SK-N-SH (cell line): ENCODE measurements around the gene KRTAP10-5. TPM values are rescaled to one million over a fixed set of nuclear protein-coding genes. Genes with fewer than 3 reads are reported as not detected.

ENCODE experiments used
- CTCF ChIA-PET: fragments of 300-600, 350-600 bp; formaldehyde crosslinking; extraction: SDS; loops from one replicate; lab custom pipeline; 2021; lab: Yijun Ruan, JAX
- POLR2A ChIA-PET: fragments of 350-600 bp; sonication (Branson Sonifier 250); formaldehyde crosslinking; extraction: SDS; loops from one replicate; lab custom pipeline; 2020; ENCODE audit warnings: antibody characterized with exemption, inconsistent platforms; lab: Yijun Ruan, JAX
- DNase-seq: peaks from one replicate; pipeline ENCODE4 v3.0.0; 2012
- H2AFZ ChIP-seq: fragments of 200-600 bp; sonication (generic); 2 replicates; pipeline ENCODE4 v1.8.1; 2016; ENCODE audit warnings: antibody characterized with exemption, mild to moderate bottlenecking, low read depth
- H3F3A ChIP-seq: fragments of 200-600 bp; sonication (generic); replicated peaks from 2 replicates; pipeline ENCODE3; 2016; ENCODE audit warnings: antibody characterized with exemption, mild to moderate bottlenecking; ENCODE audit not compliant: insufficient read depth
- H3K27ac ChIP-seq, 2 experiments: fragments of 200-500 bp in 1 of 2; fragments of 200-600 bp in 1 of 2; sonication (Bioruptor generic) in 1 of 2; sonication (generic), shearing (Covaris generic) in 1 of 2; 2 replicates each; pipeline versions ENCODE4 v1.5.1 to v1.6.1; 2014 to 2016; ENCODE audit warnings: low read depth in 2 of 2, inconsistent platforms in 1 of 2, low read length in 1 of 2, mild to moderate bottlenecking in 1 of 2, mixed read lengths in 1 of 2
- H3K27me3 ChIP-seq: fragments of 200-600 bp; sonication (generic), shearing (Covaris generic); 2 replicates; pipeline ENCODE4 v1.6.1; 2016; ENCODE audit warnings: mixed run types; ENCODE audit not compliant: insufficient read depth
- H3K36me3 ChIP-seq, 2 experiments: fragments of 200-500 bp in 1 of 2; fragments of 200-600 bp in 1 of 2; sonication (Bioruptor generic) in 1 of 2; sonication (generic) in 1 of 2; replicated peaks in 1 of 2; 2 replicates each; pipeline versions ENCODE3 to v1.5.1; 2014 to 2016; ENCODE audit warnings: low read length in 1 of 2, mild to moderate bottlenecking in 1 of 2; ENCODE audit not compliant: insufficient read depth in 2 of 2, control insufficient read depth in 1 of 2
- H3K4me1 ChIP-seq, 2 experiments: fragments of 200-500 bp in 1 of 2; fragments of 200-600 bp in 1 of 2; sonication (Bioruptor generic) in 1 of 2; sonication (generic), shearing (Covaris generic) in 1 of 2; 2 replicates each; pipeline versions ENCODE4 v1.5.1 to v1.6.1; 2014 to 2016; ENCODE audit warnings: low read depth in 1 of 2, low read length in 1 of 2, mixed run types in 1 of 2; ENCODE audit not compliant: insufficient read depth in 2 of 2, control insufficient read depth in 1 of 2
- H3K4me2 ChIP-seq: fragments of 200-600 bp; sonication (generic), shearing (Covaris generic); 2 replicates; pipeline ENCODE4 v1.6.1; 2017; ENCODE audit warnings: mixed run types
- H3K4me3 ChIP-seq, 2 experiments: fragments of 200-500 bp in 1 of 2; fragments of 200-600 bp in 1 of 2; sonication (Bioruptor generic) in 1 of 2; sonication (generic), shearing (Covaris generic) in 1 of 2; 2 replicates each; pipeline versions ENCODE4 v1.5.1 to v1.8.1; 2014 to 2016; ENCODE audit warnings: low read depth in 2 of 2, inconsistent platforms in 1 of 2, low read length in 1 of 2, mild to moderate bottlenecking in 1 of 2, mixed read lengths in 1 of 2, moderate library complexity in 1 of 2
- H3K79me2 ChIP-seq: fragments of 200-600 bp; sonication (generic); 2 replicates; pipeline ENCODE4 v1.8.1; 2017; ENCODE audit warnings: mild to moderate bottlenecking; ENCODE audit not compliant: insufficient read depth
- H3K9ac ChIP-seq: fragments of 200-600 bp; sonication (generic); 2 replicates; pipeline ENCODE4 v1.6.1; 2017; ENCODE audit warnings: mixed run types
- H3K9me2 ChIP-seq: fragments of 200-600 bp; sonication (generic); 2 replicates; pipeline ENCODE4 v1.6.1; 2017; ENCODE audit warnings: mixed run types
- H3K9me3 ChIP-seq: fragments of 200-600 bp; sonication (generic); 2 replicates; pipeline ENCODE4 v1.6.1; 2017; ENCODE audit warnings: mixed run types, mild to moderate bottlenecking, moderate library complexity
- H4K20me1 ChIP-seq: fragments of 200-600 bp; sonication (generic); 2 replicates; pipeline ENCODE4 v1.6.1; 2017; ENCODE audit warnings: mild to moderate bottlenecking, mixed run types; ENCODE audit not compliant: insufficient read depth
- CHD2 ChIP-seq: fragments of 150-350 bp; IDR thresholded peaks from 2 replicates; pipeline ENCODE4 v1.6.1; 2018; ENCODE audit warnings: low read length; ENCODE audit not compliant: partially characterized antibody
- FOSL2 ChIP-seq: IDR thresholded peaks from 2 replicates; pipeline ENCODE4 v1.4.0; 2012; ENCODE audit warnings: low read depth, mild to moderate bottlenecking, moderate library complexity, borderline replicate concordance
- FOXM1 ChIP-seq: IDR thresholded peaks from 2 replicates; pipeline ENCODE4 v1.4.0; 2012; ENCODE audit warnings: low read depth, mild to moderate bottlenecking
- GATA2 ChIP-seq: sonication (generic); formaldehyde crosslinking; IDR thresholded peaks from 2 replicates; pipeline ENCODE4 v1.5.0; 2020; ENCODE audit warnings: mild to moderate bottlenecking, missing genetic modification reagents
- JUND ChIP-seq: IDR thresholded peaks from 2 replicates; pipeline ENCODE4 v1.4.0; 2012
- MEF2A ChIP-seq: IDR thresholded peaks from 2 replicates; pipeline ENCODE4 v1.4.0; 2012; ENCODE audit warnings: low read depth, borderline replicate concordance
- MXI1 ChIP-seq: IDR thresholded peaks from 2 replicates; pipeline ENCODE4 v1.6.1; 2012; ENCODE audit warnings: mild to moderate bottlenecking, low read depth, low read length, improper control_type of control experiment
- RCOR1 ChIP-seq: fragments of 150-350 bp; IDR thresholded peaks from 2 replicates; pipeline ENCODE4 v1.6.1; 2017; ENCODE audit warnings: antibody characterized with exemption, low read length
- SIN3A ChIP-seq: IDR thresholded peaks from 2 replicates; pipeline ENCODE4 v1.6.1; 2012; ENCODE audit warnings: low read depth, mild to moderate bottlenecking, low read length, moderate library complexity, borderline replicate concordance
- SMC3 ChIP-seq: IDR thresholded peaks from 2 replicates; pipeline ENCODE4 v1.6.1; 2012; ENCODE audit warnings: low read depth, low read length, improper control_type of control experiment
- TAF1 ChIP-seq: IDR thresholded peaks from 2 replicates; pipeline ENCODE4 v1.6.1; 2012; ENCODE audit warnings: low read depth, mild to moderate bottlenecking, low read length, moderate library complexity, borderline replicate concordance
- TEAD4 ChIP-seq: IDR thresholded peaks from 2 replicates; pipeline ENCODE4 v1.4.0; 2012; ENCODE audit warnings: mild to moderate bottlenecking, borderline replicate concordance; ENCODE audit not compliant: insufficient read depth
- WGBS: methylation state at CpG from one replicate; pipeline ENCODE4 v1.1.6; 2017; ENCODE audit warnings: low lambda C conversion rate; 5-methylcytosine and 5-hydroxymethylcytosine counted together
- polyA plus RNA-seq, 3 experiments: library from polyadenylated mRNA; depleted of rRNA; stranded (reverse); fragments of >200 nt; gene quantifications; 2 replicates each; pipeline ENCODE4 v1.2.3, GENCODE V29; 2012
- TF ChIP-seq, protein P1 (sequence below): IDR thresholded peaks from 2 replicates; pipeline ENCODE4 v1.4.0; 2012; ENCODE audit warnings: low read depth, borderline replicate concordance
- TF ChIP-seq, protein P2 (sequence below): fragments of 150-350 bp; IDR thresholded peaks from 2 replicates; pipeline ENCODE4 v1.6.1; 2016; ENCODE audit warnings: mild to moderate bottlenecking, low read depth, low read length
- TF ChIP-seq, protein P3 (sequence below): fragments of 200-600 bp; sonication (generic); IDR thresholded peaks from 2 replicates; pipeline ENCODE4 v1.6.1; 2017; ENCODE audit warnings: antibody characterized with exemption, mild to moderate bottlenecking, moderate library complexity
- TF ChIP-seq, protein P4 (sequence below): IDR thresholded peaks from 2 replicates; pipeline ENCODE4 v1.4.0; 2012; ENCODE audit warnings: low read depth
- TF ChIP-seq, protein P5 (sequence below): IDR thresholded peaks from 2 replicates; pipeline ENCODE4; 2012
- TF ChIP-seq, protein P6 (sequence below): IDR thresholded peaks from 2 replicates; pipeline ENCODE4 v1.4.0; 2012; ENCODE audit warnings: low read depth, borderline replicate concordance

The KRTAP10-5 gene
- polyA plus RNA-seq, 1 of the 3 experiments (the other 2 are of a cell fraction) = not detected

DNA sequence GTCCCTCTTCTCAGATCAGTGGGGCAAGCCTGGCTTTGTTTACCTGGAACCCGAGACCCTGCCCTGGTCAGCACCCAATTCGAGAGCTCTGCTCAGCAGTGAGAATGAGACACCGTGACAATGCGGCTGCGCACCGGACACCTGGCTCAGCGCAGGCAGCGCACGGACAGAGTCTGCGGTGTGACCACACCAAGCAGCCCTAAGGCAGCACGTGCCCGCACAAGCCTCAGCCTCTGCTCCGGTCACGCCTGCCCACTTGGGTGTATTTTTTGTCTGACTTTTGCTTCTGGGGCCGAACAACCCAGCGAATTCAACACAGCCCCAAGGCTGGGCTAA, 36.2 kb upstream of the KRTAP10-5 start:
- H3K4me2 ChIP-seq = no peak overlapping the region
- H3K4me3 ChIP-seq = no peak overlapping the region
- ChIA-PET CTCF (no interaction called here), POLR2A (no interaction called here)
- no peak overlapping the region for H3K27ac ChIP-seq
- no peaks in the 10 kb centered on the region for H4K20me1 ChIP-seq
- H2AFZ ChIP-seq = no peak overlapping the region
- no peaks in the 10 kb centered on the region for H3K36me3 ChIP-seq
- no peak for DNase-seq
- H3K9me3 ChIP-seq = peaks cover 8% of the 10 kb centered on the region; the same call in 1 of the 2 replicates
- TF ChIP-seq SMC3 (no peak), RCOR1 (no peak), SIN3A (no peak), MXI1 (no peak)
- TF ChIP-seq, all 33 proteins: peak for 0
- H3K9ac ChIP-seq = no peak overlapping the region
- H3F3A ChIP-seq = no peaks in the 10 kb centered on the region
- H3K27me3 ChIP-seq = peaks cover 49% of the 10 kb centered on the region
- no peaks in the 10 kb centered on the region for H3K79me2 ChIP-seq
- no peaks in the 10 kb centered on the region for H3K4me1 ChIP-seq
- WGBS = 0% methylated on average over 1 of the region's 16 CpGs
- no peaks in the 10 kb centered on the region for H3K9me2 ChIP-seq

DNA sequence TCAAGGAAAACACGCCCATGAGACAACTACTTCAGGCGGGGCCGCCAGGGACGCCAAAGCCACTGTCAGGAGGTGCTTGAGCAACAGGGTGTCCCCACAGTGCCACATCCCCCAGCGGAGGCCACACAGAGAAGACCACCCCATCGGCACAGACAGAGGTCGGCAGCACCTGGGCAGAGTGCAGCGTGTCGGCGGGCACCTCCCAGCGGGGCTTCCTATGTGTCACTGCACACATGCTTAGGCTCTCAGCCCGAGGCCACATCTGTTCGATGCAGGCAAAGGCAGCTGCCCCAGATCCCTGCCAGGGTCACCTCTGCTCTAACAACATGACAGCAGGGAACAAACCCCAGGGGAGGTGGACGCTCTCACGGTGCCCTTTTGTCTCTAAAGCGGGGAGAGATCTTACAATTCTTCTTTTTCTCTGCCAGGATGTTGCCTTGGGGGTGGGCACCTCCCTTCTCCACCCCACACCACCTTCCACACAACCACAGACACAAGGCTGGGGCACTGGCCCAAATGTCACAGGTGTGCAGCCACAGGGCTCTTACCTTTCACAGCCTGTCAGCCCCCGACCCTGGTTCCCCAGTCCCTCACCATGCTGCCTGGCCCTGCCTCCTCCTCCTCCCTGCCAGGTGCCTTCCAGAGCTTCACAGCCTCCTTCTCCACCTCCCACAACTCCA, 35.6 kb upstream of the KRTAP10-5 start:
- no peaks in the 10 kb centered on the region for H3K9me2 ChIP-seq
- H2AFZ ChIP-seq = no peak overlapping the region
- H4K20me1 ChIP-seq = no peaks in the 10 kb centered on the region
- 5% methylated on average over 7 of the region's 17 CpGs for WGBS
- no peak overlapping the region for H3K27ac ChIP-seq
- no peaks in the 10 kb centered on the region for H3K79me2 ChIP-seq
- TF ChIP-seq, protein P1, sequence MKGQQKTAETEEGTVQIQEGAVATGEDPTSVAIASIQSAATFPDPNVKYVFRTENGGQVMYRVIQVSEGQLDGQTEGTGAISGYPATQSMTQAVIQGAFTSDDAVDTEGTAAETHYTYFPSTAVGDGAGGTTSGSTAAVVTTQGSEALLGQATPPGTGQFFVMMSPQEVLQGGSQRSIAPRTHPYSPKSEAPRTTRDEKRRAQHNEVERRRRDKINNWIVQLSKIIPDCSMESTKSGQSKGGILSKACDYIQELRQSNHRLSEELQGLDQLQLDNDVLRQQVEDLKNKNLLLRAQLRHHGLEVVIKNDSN = no peak
- TF ChIP-seq, protein P2, sequence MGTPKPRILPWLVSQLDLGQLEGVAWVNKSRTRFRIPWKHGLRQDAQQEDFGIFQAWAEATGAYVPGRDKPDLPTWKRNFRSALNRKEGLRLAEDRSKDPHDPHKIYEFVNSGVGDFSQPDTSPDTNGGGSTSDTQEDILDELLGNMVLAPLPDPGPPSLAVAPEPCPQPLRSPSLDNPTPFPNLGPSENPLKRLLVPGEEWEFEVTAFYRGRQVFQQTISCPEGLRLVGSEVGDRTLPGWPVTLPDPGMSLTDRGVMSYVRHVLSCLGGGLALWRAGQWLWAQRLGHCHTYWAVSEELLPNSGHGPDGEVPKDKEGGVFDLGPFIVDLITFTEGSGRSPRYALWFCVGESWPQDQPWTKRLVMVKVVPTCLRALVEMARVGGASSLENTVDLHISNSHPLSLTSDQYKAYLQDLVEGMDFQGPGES = no peak
- TF ChIP-seq FOXM1 (no peak), FOSL2 (no peak), GATA2 (no peak), TEAD4 (no peak), MEF2A (no peak), CHD2 (no peak), TAF1 (no peak), JUND (no peak)
- TF ChIP-seq, protein P3, sequence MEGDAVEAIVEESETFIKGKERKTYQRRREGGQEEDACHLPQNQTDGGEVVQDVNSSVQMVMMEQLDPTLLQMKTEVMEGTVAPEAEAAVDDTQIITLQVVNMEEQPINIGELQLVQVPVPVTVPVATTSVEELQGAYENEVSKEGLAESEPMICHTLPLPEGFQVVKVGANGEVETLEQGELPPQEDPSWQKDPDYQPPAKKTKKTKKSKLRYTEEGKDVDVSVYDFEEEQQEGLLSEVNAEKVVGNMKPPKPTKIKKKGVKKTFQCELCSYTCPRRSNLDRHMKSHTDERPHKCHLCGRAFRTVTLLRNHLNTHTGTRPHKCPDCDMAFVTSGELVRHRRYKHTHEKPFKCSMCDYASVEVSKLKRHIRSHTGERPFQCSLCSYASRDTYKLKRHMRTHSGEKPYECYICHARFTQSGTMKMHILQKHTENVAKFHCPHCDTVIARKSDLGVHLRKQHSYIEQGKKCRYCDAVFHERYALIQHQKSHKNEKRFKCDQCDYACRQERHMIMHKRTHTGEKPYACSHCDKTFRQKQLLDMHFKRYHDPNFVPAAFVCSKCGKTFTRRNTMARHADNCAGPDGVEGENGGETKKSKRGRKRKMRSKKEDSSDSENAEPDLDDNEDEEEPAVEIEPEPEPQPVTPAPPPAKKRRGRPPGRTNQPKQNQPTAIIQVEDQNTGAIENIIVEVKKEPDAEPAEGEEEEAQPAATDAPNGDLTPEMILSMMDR = no peak
- TF ChIP-seq, protein P4, sequence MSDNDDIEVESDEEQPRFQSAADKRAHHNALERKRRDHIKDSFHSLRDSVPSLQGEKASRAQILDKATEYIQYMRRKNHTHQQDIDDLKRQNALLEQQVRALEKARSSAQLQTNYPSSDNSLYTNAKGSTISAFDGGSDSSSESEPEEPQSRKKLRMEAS = no peak
- TF ChIP-seq, protein P5, sequence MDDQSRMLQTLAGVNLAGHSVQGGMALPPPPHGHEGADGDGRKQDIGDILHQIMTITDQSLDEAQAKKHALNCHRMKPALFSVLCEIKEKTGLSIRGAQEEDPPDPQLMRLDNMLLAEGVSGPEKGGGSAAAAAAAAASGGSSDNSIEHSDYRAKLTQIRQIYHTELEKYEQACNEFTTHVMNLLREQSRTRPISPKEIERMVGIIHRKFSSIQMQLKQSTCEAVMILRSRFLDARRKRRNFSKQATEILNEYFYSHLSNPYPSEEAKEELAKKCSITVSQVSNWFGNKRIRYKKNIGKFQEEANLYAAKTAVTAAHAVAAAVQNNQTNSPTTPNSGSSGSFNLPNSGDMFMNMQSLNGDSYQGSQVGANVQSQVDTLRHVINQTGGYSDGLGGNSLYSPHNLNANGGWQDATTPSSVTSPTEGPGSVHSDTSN = no peak
- TF ChIP-seq, protein P6, sequence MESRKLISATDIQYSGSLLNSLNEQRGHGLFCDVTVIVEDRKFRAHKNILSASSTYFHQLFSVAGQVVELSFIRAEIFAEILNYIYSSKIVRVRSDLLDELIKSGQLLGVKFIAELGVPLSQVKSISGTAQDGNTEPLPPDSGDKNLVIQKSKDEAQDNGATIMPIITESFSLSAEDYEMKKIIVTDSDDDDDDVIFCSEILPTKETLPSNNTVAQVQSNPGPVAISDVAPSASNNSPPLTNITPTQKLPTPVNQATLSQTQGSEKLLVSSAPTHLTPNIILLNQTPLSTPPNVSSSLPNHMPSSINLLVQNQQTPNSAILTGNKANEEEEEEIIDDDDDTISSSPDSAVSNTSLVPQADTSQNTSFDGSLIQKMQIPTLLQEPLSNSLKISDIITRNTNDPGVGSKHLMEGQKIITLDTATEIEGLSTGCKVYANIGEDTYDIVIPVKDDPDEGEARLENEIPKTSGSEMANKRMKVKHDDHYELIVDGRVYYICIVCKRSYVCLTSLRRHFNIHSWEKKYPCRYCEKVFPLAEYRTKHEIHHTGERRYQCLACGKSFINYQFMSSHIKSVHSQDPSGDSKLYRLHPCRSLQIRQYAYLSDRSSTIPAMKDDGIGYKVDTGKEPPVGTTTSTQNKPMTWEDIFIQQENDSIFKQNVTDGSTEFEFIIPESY = no peak
- TF ChIP-seq, all 33 proteins: peak for 0
- Histone ChIP-seq H3K9me3 (peaks cover 8% of the 10 kb centered on the region; the same call in 1 of the 2 replicates), H3K27me3 (peaks cover 49% of the 10 kb centered on the region), H3K4me2 (no peak overlapping the region), H3K9ac (no peak overlapping the region), H3F3A (no peaks in the 10 kb centered on the region), H3K36me3 (no peaks in the 10 kb centered on the region), H3K4me1 (no peaks in the 10 kb centered on the region), H3K4me3 (no peak overlapping the region)
- no peak for DNase-seq
- POLR2A ChIA-PET = no interaction called here
- CTCF ChIA-PET = interaction anchor here (0.6 kb wide), 1 partner anchor 177 kb away, joined by 3 read pairs; no protein-coding TSS in a partner anchor
